Measurements from ENCODE around the gene CDC16. TPM values are rescaled to one million over a fixed set of nuclear protein-coding genes. Genes with fewer than 3 reads are reported as not detected.

Gene CDC16
- total and polyA plus RNA-seq, 9 of the 15 experiments (the other 6 are each of a cell fraction or from before 2014, with no cell fraction given) = 23.2 to 102 (median 51.6) TPM

DNA sequence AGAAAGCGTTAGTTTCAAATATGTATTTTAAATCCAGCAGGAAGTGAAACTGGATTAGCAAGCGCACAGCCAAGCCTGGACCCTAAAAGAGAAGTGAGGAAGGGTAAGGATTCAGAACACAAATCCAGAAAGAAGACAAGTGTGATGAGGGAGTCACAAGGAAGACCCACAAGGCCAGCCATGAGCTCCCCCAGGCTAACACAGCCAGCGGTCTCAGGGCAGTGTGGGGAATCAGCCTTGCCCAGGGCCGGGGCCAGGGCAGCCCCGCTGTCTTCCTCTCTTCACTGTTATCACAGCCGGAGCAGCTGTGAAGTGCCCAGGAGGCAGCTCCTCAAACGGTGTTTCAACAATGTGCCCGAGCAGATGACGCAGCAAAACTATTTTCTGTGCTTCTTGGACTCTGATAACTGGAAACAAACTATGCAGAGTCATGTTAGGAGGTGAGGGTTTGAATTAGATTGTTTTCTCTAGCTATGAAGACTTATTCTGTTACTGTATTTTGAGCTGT is 12.2 kb upstream of the CDC16 start:
- intact Hi-C loops (cut with micrococcal nuclease) (loop anchor here (5.0 kb wide), 1 partner anchor 75 kb away; no protein-coding TSS in a partner anchor), in situ Hi-C loops (cut with MboI) (no loop called here)
- ATAC-seq = peak; percentile 83
- peaks cover 22 to 23% of the 10 kb centered on the region in 2 experiments; a peak in 4 of 5 replicates for H3K4me1 ChIP-seq (replicated peaks in 1 of 2; ENCODE audit: control insufficient read depth in 2 of 2, insufficient read depth in 2 of 2, low read length in 2 of 2)
- no peak overlapping the region for H3K4me3 ChIP-seq
- ChIA-PET CTCF (ENCODE audit: low intra/inter-chr PET ratio) (interaction anchor here (1.1 kb wide), 1 partner anchor 271 kb away, joined by 3 read pairs; no protein-coding TSS in a partner anchor), POLR2A (interaction anchor here (0.7 to 1.1 kb wide), 4 partner anchors 9 to 276 kb away, joined by 3 to 6 read pairs (median 3); no protein-coding TSS in a partner anchor)
- H3K27me3 ChIP-seq (ENCODE audit: control insufficient read depth in 2 of 2, insufficient read depth in 2 of 2, low read length in 2 of 2) = no peaks in the 10 kb centered on the region
- peak overlapping the region; percentile 55 for H3K4me2 ChIP-seq (ENCODE audit: insufficient read depth, low read length)
- H3K79me2 ChIP-seq (ENCODE audit: control insufficient read depth, insufficient read depth, low read length) = no peaks in the 10 kb centered on the region
- H3K36me3 ChIP-seq (ENCODE audit: control insufficient read depth, insufficient read depth, low read length) = no peaks in the 10 kb centered on the region
- H3K9ac ChIP-seq (ENCODE audit: insufficient read depth in 1 of 2, low read depth in 2 of 2, low read length in 2 of 2) = peak overlapping the region; percentile 60 to 80
- DNase-seq (ENCODE audit: extremely low read depth in 1 of 4, low spot score in 3 of 4) = peak; percentile 67 to 92 (median 76)
- 0% methylated on average over 5 of the region's 9 CpGs for WGBS (ENCODE audit: insufficient coverage, low coverage, missing lambda C conversion rate)
- H3K27ac ChIP-seq (ENCODE audit: extremely low read depth, low read depth, low read length) = peak overlapping the region; percentile 84
- H3K9me3 ChIP-seq (replicated peaks; ENCODE audit: control insufficient read depth, insufficient read depth, low read depth, low read length) = no peaks in the 10 kb centered on the region
- no TSS peak for BruUV-seq (replicated peaks)
- peak overlapping the region; percentile 81 for H2AFZ ChIP-seq (ENCODE audit: low read depth, low read length)
- no peaks in the 10 kb centered on the region for H3K9me1 ChIP-seq (ENCODE audit: control insufficient read depth, insufficient read depth, low read length)
- no peaks in the 10 kb centered on the region for H4K20me1 ChIP-seq (replicated peaks; ENCODE audit: control insufficient read depth, insufficient read depth, low read length)
- peak; percentile 92 for FAIRE-seq
- TF ChIP-seq, protein P1, sequence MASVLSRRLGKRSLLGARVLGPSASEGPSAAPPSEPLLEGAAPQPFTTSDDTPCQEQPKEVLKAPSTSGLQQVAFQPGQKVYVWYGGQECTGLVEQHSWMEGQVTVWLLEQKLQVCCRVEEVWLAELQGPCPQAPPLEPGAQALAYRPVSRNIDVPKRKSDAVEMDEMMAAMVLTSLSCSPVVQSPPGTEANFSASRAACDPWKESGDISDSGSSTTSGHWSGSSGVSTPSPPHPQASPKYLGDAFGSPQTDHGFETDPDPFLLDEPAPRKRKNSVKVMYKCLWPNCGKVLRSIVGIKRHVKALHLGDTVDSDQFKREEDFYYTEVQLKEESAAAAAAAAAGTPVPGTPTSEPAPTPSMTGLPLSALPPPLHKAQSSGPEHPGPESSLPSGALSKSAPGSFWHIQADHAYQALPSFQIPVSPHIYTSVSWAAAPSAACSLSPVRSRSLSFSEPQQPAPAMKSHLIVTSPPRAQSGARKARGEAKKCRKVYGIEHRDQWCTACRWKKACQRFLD (CRISPR knock-in tag; IDR thresholded peaks at IDR 0.05) = peak; percentile 35; the same call in 1 of the 2 replicates
- TF ChIP-seq, protein P2, sequence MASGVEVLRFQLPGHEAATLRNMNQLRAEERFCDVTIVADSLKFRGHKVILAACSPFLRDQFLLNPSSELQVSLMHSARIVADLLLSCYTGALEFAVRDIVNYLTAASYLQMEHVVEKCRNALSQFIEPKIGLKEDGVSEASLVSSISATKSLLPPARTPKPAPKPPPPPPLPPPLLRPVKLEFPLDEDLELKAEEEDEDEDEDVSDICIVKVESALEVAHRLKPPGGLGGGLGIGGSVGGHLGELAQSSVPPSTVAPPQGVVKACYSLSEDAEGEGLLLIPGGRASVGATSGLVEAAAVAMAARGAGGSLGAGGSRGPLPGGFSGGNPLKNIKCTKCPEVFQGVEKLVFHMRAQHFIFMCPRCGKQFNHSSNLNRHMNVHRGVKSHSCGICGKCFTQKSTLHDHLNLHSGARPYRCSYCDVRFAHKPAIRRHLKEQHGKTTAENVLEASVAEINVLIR (CRISPR knock-in tag; IDR thresholded peaks at IDR 0.05) = 0 out of 2 replicates have a peak, but pooled peaks have one; percentile 17
- TF ChIP-seq ZNF766 (CRISPR knock-in tag; conservative IDR thresholded peaks at IDR 0.05) (0 out of 2 replicates have a peak, but pooled peaks have one; percentile 59), SMARCA5 (IDR thresholded peaks at IDR 0.05) (no peak), ZNF124 (CRISPR knock-in tag; IDR thresholded peaks at IDR 0.05) (no peak), SAFB (IDR thresholded peaks at IDR 0.05; ENCODE audit: borderline replicate concordance, low read depth, low read length) (no peak), KDM2B (CRISPR knock-in tag; IDR thresholded peaks at IDR 0.05) (no peak), ZBTB17 (CRISPR knock-in tag; IDR thresholded peaks at IDR 0.05) (peak; percentile 35; the same call in 1 of the 2 replicates), DACH1 (IDR thresholded peaks at IDR 0.05; ENCODE audit: partially characterized antibody) (peak; percentile 71), KAT2B (IDR thresholded peaks at IDR 0.05; ENCODE audit: low read depth, low read length) (no peak), ZNF133 (CRISPR knock-in tag; IDR thresholded peaks at IDR 0.05) (no peak)
- TF ChIP-seq, protein P3, sequence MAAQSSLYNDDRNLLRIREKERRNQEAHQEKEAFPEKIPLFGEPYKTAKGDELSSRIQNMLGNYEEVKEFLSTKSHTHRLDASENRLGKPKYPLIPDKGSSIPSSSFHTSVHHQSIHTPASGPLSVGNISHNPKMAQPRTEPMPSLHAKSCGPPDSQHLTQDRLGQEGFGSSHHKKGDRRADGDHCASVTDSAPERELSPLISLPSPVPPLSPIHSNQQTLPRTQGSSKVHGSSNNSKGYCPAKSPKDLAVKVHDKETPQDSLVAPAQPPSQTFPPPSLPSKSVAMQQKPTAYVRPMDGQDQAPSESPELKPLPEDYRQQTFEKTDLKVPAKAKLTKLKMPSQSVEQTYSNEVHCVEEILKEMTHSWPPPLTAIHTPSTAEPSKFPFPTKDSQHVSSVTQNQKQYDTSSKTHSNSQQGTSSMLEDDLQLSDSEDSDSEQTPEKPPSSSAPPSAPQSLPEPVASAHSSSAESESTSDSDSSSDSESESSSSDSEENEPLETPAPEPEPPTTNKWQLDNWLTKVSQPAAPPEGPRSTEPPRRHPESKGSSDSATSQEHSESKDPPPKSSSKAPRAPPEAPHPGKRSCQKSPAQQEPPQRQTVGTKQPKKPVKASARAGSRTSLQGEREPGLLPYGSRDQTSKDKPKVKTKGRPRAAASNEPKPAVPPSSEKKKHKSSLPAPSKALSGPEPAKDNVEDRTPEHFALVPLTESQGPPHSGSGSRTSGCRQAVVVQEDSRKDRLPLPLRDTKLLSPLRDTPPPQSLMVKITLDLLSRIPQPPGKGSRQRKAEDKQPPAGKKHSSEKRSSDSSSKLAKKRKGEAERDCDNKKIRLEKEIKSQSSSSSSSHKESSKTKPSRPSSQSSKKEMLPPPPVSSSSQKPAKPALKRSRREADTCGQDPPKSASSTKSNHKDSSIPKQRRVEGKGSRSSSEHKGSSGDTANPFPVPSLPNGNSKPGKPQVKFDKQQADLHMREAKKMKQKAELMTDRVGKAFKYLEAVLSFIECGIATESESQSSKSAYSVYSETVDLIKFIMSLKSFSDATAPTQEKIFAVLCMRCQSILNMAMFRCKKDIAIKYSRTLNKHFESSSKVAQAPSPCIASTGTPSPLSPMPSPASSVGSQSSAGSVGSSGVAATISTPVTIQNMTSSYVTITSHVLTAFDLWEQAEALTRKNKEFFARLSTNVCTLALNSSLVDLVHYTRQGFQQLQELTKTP (IDR thresholded peaks at IDR 0.05; ENCODE audit: low read depth in 1 of 2, partially characterized antibody in 2 of 2) = peak in 1 of 2 experiments; percentile 31
- TF ChIP-seq, protein P4, sequence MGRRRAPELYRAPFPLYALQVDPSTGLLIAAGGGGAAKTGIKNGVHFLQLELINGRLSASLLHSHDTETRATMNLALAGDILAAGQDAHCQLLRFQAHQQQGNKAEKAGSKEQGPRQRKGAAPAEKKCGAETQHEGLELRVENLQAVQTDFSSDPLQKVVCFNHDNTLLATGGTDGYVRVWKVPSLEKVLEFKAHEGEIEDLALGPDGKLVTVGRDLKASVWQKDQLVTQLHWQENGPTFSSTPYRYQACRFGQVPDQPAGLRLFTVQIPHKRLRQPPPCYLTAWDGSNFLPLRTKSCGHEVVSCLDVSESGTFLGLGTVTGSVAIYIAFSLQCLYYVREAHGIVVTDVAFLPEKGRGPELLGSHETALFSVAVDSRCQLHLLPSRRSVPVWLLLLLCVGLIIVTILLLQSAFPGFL (CRISPR knock-in tag; IDR thresholded peaks at IDR 0.05) = no peak
